GM12873 (cell line): ENCODE results near the gene CA9.
A peak's percentile ranks its signal among the peaks of the same experiment; 100 is the strongest.

Source experiments
- CTCF ChIP-seq: IDR thresholded peaks from 2 replicates; pipeline ENCODE4 v1.5.1; 2012; ENCODE audit warnings: low read depth, mild to moderate bottlenecking, moderate library complexity, low read length, control low read depth; ENCODE audit not compliant: insufficient read depth; ENCODE audit errors: missing control alignments

The CA9 gene

GRCh38 chr9:35643046-35643445, 30.7 kb upstream of the CA9 start:
- TF ChIP-seq CTCF = no peak

- TF ChIP-seq CTCF = no peak
Measured at GRCh38 chr9:35646153-35646532, 27.6 kb upstream of the CA9 start.

DNA sequence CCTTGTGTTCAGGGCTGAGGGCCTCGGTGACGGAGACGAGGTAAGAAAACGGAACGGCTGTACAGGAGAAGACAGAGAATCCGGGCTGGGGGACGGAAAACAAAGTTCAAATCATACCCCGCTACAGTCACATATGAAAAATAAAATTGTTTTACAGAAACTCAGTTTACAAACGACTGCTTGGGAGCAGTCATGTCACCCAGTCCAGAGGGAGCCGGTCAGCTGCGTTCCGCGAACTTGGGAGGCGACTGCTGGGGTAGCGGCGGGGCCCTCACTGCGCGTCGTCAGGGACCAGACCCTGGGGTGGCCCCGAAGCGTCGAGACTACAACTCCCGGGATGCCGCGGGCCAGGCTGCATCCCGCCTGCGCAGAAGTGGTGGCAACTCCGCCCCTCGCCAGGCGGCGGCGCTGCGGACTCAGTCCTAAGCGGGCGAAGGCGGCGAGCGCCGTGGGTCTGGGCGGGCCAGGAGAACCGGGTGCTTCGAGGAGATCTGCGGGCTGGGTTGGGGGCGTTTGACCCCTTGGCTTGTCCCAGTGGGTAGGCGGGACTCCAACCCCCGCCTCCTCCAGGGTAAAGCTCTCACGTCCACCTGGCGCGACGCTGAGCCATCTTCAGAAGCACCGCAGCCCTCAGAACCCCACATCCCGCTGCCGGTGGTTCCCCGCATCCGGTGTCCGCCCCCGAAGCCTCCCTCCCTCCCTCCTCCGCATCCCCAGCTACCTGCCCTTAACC, 27.0 kb upstream of the CA9 start:
- peak; percentile 95 for TF ChIP-seq CTCF

DNA sequence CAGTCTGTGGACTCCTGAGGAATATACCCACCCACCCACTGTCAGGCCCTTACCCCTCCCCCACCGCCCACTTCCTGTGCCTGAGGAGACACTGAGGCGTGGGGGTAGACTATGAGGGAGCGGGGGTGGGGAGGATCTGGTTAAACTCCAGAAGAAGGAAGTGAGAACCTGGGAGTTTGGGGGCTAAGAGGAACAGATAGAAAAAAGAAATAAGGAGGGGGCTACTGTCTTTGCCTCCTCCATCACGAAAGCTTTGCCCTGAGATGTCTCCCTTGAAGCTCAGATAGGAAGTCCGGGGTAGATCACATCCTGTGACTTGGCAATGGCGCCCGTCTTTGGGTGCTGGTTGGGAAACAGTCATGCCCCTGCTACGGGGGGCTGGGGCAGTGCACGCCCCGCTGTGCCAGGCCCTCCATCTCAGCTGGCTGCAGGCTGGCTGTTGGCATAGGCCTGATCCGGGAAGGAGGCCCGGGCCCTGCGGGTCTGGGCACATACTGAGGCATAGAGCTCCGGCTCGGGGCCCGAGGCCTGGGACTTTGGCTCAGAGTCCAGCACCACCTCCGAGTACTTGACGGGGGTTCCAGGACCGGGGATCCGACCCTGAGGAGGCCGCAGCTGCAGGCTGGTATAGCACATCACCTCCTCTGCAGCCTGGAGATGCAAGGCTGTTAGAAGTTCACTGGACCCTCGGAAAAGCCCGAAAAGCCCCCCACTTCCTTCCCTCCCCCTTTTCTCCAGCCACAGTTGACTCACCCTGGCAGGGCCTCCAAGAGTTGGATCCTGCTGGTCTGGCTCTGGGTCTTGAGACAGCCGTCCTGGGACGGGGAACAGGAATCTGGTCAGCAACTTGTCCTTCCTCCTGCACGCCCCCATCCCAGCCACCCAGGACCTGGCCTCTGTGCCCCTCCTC, 24.0 kb upstream of the CA9 start:
- no peak for TF ChIP-seq CTCF

GRCh38 chr9:35650341-35651158, 23.2 kb upstream of the CA9 start, which contains the start of gene SIT1:
TSS of gene SIT1 (minus strand) at chr9:35650931. CDS start at chr9:35650853, 78 bp downstream.
- TF ChIP-seq CTCF = no peak

DNA sequence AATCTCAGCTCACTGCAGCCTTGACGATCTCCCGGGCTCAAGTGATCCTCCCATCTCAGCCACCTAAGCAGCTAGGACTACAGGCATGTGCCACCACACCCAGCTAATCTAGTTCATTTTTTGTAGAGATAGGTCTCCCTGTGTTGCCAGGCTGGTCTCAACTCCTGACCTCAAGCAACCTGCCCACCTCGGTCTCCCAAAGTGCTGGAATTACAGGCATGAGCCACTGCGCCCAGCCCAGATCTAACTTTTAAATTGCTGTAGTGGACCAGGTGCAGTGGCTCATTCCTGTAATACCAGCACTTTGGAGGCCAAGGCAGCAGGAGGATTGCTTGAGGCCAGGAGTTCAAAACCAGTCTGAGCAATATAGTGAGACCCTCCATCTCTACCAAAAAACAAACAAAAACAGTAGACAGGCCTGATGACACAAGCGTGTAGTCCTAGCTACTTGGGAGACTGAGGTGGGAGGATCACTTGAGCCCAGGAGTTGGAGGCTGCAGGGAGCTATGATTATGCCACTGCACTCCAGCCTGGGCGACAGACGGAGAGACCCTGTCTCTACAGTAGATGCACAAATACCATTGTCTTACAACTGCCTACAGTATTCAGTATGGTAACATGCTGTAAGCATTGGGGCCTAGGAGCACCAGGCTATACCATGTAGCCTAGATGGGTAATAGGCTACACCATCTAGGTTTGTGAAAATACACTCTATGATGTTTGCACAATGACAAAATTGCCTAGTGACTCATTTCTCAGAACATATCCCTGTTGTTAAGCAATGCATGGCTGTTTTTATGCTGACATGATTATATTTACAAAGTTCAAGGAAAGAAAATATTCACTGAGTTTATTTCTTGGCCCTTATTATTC, 21.5 kb upstream of the CA9 start:
- no peak for TF ChIP-seq CTCF
